ENCODE data around the gene SPR.
A peak's percentile ranks its signal among the peaks of the same experiment; 100 is the strongest.

Gene SPR

GRCh38 chr2:72888438-72889202 lies 1.4 kb downstream of the SPR start:
- no peak overlapping the region for H3K4me3 ChIP-seq (ENCODE audit: control insufficient read depth, low read depth, low read length)
- no peak for TF ChIP-seq CTCF (conservative IDR thresholded peaks at IDR 0.05; ENCODE audit: control insufficient read depth, insufficient read depth, low read depth, low read length)
- no peak for DNase-seq (ENCODE audit: low read depth)

GRCh38 chr2:72889991-72890390 lies 2.8 kb downstream of the SPR start:
- no peak for DNase-seq (ENCODE audit: low read depth)
- TF ChIP-seq CTCF (conservative IDR thresholded peaks at IDR 0.05; ENCODE audit: control insufficient read depth, insufficient read depth, low read depth, low read length), result no peak
- no peak overlapping the region for H3K4me3 ChIP-seq (ENCODE audit: control insufficient read depth, low read depth, low read length)

- peak; percentile 34 for DNase-seq (ENCODE audit: low read depth)
- no peak for TF ChIP-seq CTCF (conservative IDR thresholded peaks at IDR 0.05; ENCODE audit: control insufficient read depth, insufficient read depth, low read depth, low read length)
- no peak overlapping the region for H3K4me3 ChIP-seq (ENCODE audit: control insufficient read depth, low read depth, low read length)
These were observed 4.0 kb downstream of the SPR start for GRCh38 chr2:72891091-72891818.

- no peak overlapping the region for H3K4me3 ChIP-seq (ENCODE audit: control insufficient read depth, low read depth, low read length)
- peak; percentile 85 for TF ChIP-seq CTCF (conservative IDR thresholded peaks at IDR 0.05; ENCODE audit: control insufficient read depth, insufficient read depth, low read depth, low read length)
- peak; percentile 73 for DNase-seq (ENCODE audit: low read depth)
These were observed 5.4 kb downstream of the SPR start for GRCh38 chr2:72892506-72893173.

GRCh38 chr2:72893594-72894319 lies 6.5 kb downstream of the SPR start:
- H3K4me3 ChIP-seq (ENCODE audit: control insufficient read depth, low read depth, low read length), result no peak overlapping the region
- TF ChIP-seq CTCF (conservative IDR thresholded peaks at IDR 0.05; ENCODE audit: control insufficient read depth, insufficient read depth, low read depth, low read length), result peak; percentile 78
- peak; percentile 70 for DNase-seq (ENCODE audit: low read depth)

GRCh38 chr2:72894514-72894913 lies 7.3 kb downstream of the SPR start:
- TF ChIP-seq CTCF (conservative IDR thresholded peaks at IDR 0.05; ENCODE audit: control insufficient read depth, insufficient read depth, low read depth, low read length), result no peak
- H3K4me3 ChIP-seq (ENCODE audit: control insufficient read depth, low read depth, low read length), result no peak overlapping the region
- DNase-seq (ENCODE audit: low read depth), result no peak
